HPDE6-E6E7 (cell line): ENCODE data around the gene SMARCE1.
"Not testable (repeated sequence)": the region's sequence is repeated elsewhere in the genome, so short reads cannot be mapped to it uniquely, and the experiment has no call there.

Experiments
- DNase-seq: peaks from one replicate; pipeline ENCODE4 v3.0.0; 2011; ENCODE audit warnings: missing footprints; ENCODE audit errors: extremely low spot score

Gene SMARCE1

DNA sequence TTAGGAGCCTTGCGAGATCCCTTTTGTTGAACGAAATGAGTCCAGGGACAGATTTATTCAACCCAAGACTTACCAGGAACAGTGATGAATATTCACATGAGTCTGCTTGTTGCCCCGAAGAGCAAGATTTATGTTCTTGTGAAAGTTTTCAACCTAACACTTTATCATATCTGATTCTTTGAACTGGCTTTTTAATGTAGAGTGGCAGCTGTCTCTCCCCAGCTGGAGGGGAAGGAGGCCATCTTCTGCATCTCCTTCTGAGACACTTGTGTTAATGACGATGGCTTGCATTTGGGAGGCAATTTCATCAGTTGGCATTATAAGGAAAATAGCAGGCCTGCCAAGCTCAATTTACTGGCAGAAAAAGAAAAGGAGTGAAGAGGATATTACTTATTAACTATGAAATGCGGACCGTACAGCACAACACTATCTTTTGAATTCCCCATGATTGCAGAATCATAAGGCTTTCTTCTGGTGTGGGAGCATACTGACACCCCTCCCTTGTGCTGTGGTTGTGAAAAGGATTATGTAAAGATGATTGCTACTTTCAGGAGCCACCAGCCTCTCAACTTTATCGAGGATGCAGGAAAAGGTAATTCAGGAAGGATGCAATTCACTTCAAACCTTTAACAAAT is 35.7 kb downstream of the SMARCE1 start:
- DNase-seq: no peak

DNA sequence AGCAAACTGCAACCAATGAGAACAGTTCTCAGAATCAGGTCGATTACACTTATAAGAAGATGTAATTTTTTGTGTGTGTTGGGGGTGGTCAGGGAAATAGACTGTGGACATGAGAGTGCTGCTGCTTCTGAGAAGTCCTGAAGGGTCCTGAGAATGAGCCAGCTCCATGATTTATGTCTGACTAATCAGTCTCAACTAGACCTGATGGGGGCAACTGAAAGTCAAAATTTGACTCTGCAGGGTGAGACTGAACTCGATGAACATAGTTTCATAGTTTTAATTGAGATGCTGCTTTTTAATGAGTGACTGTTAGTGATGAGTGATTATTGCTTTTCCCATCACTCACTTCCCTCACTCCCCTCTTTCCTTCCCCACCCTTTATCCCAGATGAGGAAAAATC is 37.3 kb downstream of the SMARCE1 start:
- DNase-seq: no peak

DNA sequence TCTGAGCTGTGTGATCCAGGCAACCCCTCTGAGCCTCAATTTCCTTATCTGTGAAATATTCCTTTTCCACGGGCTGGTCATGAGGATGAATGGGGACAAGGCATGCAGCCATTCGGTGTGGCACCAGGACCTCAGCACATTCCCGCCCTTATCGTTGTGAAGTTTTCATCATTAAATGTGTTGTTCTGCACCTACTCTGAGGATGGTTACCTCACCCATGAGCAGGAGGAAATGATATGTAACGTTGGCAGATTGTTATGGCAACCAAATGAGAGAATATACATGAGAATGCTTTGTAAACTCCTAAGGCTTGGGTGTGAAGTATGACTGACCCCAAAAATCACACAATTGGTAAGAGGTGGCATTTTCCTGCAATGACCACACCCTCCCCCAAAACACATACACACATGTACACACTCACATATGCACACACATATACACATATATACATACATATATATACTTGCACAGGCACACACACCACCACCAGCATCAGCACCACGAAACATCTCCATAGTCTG is 39.5 kb downstream of the SMARCE1 start:
- no peak for DNase-seq

DNA sequence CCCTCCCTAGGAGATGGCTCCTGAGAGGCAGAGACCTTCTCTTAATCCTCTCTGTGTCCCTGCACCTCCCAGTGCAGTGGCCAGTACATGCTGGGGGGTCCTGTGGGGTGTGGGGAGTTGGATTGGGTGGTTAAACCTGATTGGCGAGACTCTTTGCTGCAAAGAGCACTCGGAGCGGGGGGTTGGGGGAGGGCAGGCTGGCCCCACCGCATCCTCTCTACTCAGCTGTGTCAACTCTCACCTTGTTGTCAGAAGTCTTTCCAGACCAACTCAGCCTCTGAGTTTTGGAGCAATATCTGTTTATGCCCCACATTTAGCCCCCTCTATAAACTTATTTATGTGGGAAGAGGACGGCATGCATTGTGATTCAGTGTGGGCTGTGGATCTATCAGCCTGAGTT is 40.0 kb downstream of the SMARCE1 start:
- no peak for DNase-seq

DNA sequence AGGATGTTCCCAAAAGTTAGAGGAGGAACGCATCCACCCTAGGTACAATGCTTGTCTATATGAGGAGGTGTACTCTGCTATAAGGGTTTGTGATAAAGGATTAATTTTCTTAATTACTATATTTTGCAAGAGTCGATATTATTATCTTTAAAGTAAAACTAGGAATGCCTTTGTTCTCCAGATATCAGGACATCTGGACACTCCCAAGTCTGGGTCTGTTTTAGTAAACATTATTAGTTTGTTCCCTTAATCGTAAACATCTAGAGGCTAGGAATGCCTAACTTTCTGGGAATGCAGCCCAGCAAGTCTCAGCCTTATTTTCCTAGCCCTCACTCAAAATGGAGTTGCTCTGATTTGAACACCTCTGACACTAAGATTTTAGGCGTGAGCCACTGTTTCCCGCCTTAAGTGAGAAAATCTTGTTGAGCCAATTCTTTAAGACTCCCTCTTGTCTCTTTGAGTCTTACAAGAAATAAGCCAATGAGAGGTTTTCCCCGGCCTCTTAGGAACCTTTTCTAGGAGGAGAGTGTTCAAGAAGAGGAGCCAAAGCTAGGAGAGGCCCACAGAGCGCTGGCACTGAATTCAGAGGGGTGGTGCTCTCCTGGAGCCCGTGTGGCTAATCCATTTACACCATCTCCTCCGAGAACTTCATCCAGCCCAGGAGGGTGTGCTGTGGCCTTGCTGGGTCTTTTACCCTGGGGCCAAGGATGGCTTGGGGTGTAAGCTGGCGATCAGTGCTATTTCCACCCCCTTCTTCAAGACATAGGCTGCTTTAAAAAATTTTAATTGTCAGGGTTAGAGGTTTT is 40.9 kb downstream of the SMARCE1 start:
- no peak for DNase-seq

DNA sequence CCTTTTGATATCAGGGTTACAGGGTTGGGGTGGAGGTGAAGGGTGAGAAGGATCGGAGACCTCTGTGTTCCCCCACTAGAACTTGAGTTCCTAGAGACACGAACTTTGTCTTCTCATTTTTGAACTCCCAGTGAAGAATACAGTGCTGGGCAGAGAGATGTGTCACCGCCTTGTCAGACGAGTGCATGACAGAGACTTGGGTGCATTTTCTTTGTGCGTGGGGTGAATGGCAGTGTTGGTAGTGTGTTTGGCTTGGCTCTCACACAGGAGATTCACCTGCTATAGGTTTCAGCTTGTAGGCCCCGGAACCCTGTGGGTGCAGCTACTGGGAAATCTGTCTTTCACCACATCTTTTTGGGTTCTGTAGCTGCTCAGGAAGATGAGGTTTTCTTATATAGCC is 42.3 kb downstream of the SMARCE1 start:
- no peak for DNase-seq

DNA sequence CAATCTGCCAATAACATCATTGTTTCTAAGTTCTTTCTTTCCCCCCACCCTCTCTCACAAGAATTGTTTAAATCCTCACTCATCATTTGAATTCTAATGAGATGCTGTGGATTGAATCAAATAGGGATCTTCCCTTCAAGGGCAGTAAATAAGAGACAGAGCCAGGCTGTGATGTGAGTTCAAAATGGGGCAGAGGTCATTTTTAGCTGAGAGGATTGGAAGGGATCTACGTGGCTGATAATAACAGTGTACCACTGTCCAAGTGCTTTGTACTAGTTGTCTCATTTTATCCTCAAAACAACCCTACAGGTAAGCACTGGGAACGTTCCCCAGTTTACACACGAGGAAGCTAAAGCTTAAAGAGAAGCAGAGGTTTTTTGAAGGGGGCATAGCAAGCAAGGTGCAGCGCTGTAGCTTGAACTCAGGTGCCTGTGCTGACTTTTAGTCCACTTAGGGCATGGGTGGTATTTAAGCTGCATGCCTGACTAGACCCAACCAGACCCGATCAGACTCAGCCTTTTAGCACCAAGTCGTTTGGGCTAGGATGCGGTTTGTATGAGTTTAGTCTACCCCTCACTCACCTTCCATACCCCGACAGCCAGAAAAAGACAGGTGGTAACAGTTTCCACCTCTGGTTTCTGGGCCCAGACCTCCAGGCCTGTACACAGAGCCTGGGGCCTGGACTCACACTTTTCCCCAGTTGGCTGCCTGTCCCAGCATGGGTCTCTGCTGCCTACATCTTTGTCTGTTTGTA is 43.1 kb downstream of the SMARCE1 start:
- no peak for DNase-seq

DNA sequence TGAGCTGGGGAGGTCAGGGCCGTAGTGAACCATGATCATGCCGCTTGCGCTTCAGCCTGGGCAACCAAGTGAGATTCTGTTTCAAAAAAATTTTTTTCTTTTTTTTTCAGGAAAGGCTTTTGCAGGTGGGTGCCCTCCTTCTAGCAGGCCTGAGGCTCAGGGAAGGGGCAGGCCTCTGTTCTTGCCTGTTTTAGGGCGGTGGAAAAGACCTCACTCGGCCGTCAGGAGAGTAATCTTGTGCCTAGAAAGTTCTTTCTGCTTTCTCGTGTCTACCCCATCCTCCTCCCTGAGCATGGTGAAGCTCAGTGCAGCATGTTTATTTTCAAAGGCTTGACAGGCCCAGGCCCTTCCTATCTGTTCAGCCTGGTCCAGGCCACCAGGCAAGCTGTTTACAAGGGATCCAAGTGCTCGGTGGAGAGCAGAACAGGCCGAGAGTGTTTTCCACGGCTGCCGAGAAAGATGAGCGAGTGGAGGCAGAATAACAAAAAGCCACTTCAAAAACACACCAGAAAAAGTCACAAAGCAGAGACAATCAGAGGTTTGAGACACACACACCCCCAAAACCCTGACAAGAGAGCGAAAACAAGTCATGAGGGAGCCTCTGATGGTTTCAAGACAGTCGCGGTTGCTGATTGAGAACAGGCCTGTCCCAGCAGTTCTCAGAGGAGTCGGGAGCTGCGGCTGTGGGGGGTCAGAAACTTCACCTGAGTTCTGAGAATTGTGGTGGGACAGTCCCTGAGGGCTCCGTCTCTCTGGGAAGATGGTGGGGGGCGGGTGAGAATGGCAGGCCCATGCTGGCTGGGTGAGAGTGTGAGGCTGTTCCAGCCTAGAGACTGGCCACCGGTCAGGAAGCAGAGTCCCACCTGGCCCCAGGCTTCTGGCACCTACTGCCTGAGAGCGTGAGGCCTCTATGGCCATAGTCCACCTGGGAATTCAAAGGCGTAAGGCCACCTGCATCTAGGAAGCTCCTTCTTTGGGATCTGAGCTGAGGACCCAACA is 44.9 kb downstream of the SMARCE1 start:
- no peak for DNase-seq

DNA sequence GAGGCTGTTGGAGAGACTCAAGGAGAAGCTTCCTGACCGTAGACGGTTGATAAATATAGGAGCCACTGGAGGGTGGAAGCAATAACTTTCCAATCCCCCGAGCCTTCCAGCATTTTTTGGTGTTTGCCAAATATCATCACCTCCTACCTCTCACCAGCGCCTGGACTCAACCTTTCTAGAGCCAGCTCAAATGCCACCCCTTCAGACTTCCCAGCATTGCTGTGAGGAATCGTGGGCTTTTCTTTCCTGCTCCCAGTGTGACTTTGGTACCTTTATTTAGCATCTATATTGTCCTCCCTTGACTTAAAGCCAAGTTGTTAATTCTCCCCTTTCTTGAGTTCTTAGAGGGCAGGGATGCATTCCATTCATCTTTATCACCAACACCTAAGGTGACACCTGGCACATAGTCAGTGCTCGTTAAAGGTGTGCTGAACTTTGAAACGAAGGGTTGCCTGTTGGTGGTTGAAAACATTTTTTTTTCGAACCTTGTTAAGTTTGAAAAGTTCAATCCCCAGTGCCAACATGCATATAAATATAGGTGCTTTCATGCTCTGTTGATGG is 47.1 kb downstream of the SMARCE1 start:
- DNase-seq: no peak

DNA sequence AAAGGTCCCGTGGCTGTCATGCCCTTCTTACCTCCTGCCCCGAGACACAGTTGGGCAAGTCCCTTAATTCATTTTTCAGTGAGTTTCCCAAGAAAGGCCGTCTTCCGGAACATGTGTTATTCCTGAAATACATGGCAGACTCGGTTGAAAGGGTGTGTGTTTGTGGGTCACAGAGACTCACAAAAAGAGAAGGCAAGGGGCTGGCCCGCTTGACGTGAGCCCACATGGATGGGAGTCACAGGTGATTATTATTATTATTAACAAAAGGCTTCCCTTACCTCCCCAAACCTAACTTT is 48.2 kb downstream of the SMARCE1 start:
- DNase-seq: no peak

DNA sequence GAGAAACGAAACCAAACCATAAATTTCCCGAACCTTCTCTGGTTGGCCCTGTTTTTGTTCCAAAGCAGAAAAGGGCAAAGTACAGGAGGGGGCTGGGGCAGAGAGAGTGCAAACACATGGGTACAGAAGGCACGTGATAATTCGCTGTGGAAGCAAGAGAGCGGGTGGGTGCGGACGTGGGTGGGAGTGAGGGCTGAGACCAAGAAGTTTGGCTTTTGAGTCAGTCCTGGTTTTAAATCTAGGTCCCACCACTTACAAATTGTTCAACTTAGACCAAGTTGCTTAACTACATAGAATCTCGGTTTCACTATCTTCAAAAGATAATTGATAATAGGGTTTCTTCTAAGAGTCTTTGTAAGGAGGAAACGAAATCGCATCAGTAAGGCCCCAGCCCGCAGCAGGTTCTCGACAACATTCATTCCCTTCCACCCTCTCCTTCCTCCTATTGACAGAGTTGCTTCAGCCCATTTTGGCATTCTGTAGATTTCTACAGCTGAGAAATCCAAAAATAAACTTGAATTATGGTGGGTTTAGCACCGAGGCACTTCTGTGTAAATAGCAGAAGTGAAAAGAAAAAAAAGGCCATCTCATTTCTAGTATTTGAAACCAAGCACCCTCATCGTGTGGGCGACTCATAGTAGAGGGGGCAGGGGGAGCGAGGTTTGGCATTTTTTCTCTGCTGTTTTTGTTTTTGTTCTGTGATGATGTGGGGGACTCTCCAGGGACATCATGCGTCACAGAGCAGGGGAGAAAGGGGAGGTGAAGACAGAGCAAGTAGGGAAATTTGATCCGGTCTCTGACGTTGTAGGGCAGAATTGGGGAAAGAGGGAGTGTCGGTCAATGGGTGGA is 48.8 kb downstream of the SMARCE1 start:
- no peak for DNase-seq

DNA sequence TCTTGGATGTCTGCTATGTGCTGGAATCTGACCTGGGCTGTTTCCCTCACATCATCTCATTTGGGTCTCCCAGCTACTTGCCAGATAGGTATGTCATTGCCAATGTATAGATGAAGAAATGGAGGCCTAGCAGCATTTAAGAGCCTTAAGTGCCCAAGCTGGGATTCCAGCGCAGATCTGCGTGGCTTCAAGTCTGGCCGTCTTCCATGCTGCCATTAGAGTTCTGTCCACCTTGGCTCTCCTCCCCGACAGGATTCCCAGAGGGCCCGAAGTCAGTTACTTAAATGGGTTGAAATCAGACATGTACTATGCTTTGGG is 49.4 kb downstream of the SMARCE1 start:
- DNase-seq: no peak

DNA sequence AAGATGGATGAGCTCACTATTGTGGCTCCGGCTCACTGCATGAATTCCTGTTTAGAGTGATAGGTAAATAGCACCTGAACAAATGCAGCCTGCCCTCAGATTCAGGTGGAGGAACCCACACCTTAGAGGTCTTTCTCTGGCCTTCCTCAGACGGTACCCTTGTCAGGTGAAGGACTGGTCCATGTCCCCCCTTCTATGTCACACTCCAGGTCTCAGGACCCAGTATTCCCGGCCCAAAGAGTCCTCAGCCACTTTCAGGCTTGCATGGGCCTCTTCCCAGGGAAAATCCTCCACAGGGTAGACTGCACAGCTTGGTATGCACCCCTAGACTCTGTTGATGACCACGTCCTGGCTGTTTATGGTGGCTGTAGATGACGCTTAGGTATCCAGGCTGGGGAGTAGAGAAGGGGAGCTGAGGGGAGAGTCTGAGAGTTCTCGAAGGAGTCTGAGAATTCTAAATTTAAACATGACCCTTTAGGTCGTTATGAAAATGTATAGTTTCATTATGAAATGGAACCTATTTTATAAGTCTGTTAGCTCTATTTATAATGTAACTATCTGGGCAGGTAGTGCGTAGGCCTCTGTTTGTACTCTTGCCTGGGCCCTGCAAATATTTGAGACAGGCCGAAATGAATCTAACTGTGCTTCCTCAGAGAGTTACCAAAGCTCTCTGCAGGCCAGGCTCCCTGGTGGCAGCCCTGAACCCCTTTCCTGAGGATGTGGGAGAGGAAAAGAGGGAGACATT is 49.9 kb downstream of the SMARCE1 start:
- DNase-seq: no peak

DNA sequence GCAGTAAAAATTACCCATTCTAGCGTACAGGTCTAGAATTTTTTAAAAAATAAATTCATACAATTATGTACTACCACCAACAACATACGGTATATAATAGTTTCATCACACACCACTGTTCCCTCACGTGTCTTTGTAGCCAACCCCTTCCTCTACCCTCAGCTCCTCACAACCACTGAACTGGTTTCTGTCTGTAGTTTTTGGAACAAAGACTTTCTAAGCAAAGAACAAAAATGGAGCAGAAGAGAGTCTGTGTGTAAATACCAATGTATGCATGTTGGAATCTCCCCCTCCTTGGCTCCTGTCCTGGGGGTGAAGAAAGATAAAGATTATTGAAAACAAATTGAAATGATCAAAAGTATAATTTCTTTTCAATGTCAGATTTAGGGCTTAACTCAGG is 50.5 kb downstream of the SMARCE1 start:
- no peak for DNase-seq

DNA sequence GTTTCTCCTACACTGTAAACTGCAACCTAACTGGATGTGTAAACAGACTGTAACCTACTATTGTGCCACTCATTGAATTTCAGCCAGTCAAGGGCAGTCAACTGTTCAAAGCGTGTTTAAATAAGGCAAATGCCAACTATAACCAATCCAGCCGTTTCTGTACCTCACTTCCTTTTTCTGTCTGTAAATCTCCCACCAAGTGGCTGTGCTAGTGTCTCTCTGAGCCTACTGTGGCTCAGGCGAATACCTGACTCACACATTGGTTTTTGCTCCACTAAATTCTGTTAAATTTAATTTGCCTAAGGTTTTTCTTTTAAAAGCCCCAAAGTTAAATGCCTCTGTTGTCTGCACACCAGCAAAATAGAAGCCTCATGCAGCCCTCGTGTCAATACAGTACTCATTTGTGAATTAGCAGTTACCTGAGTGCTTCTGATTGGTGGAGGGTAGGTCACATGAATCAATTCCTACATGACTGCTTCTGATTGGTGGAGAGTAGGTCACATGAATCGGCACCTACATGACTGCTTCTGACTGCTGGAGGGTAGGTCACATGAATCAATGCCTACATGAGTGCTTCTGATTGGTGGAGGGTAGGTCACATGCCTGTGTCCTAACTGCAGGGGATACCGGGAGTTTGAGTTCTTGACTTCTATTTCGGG is 51.2 kb downstream of the SMARCE1 start:
- DNase-seq: no peak

DNA sequence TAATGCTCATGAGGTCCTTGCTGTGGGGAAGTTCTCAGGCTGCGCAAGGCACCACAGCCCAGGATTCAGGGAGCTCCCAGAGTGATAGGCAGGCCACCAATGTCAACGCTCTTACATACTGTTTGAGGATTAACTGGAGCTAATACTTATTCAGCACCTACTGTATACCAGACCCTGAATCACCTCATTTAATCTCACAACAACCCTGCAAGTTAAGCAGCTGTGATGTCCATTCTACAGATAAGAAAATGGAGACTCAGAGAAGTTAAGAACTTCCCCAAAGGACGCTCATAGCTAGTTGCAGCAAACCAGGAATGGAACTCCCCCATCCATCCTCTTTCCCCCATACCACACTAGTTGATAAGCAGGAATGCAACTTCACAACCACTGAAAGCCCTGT is 56.9 kb downstream of the SMARCE1 start:
- no peak for DNase-seq

DNA sequence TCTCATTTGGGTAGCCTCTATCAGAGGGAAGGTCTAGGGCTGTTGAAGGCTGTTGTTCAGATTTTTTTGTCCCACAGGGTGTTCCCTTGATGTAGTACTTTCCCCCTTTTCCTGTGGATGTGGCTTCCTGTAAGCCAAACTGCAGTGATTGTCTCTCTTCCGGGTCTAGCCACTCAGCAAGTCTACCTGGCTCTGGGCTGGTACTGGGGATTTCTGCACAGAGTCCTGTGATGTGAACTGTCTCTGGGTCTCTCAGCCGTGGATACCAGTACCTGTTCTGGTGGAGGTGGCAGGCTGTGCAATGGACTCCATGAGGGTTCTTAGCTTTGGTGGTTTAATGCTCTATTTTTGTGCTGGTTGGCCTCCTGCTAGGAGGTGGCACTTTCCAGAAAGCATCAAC is 59.1 kb downstream of the SMARCE1 start:
- DNase-seq: no peak

DNA sequence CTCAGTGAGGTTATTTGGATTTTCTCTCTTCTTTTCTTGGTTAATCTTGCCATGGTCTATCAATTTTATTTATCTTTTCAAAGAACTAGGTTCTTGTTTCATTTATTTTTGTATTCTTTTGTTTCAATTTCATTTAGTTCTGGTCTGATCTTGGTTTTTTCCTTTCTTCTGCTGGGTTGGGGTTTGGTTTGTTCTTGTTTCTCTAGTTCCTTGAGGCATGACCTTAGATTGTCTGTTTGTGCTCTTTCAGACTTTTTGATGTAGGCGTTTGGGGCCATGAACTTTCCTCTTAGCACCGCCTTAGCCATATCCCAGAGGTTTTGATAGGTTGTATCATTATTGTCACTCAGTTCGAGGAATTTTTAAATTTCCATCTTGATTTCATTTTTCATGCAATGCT is 61.4 kb downstream of the SMARCE1 start:
- DNase-seq: not testable (repeated sequence)

DNA sequence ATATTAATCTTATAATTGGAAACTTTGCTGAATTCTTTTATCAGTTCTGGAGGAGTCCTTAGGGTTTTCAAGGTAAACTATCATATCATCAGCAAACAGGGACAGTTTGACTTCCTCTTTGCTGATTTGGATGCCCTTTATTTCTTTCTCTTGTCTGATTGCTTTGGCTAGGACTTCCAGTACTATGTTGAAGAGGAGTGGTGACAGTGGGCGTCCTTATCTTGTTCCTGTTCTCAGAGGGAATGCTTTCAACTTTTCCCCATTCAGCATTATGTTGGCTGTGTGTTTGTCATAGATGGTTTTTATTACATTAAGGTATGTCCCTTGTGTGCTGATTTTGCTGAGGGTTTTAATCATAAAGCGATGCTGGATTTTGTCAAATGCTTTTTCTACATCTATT is 62.7 kb downstream of the SMARCE1 start:
- DNase-seq: not testable (repeated sequence)
